Fibroblast of upper back skin (primary cell): ENCODE data around the gene IFT80.
"Not testable (repeated sequence)": the region's sequence is repeated elsewhere in the genome, so short reads cannot be mapped to it uniquely, and the experiment has no call there.

ENCODE experiments used
- DNase-seq: peaks from one replicate; pipeline ENCODE4 v3.0.0-alpha.2; 2013

The IFT80 gene

GRCh38 chr3:160257606-160258005 lies 141.4 kb downstream of the IFT80 start:
- DNase-seq: no peak

GRCh38 chr3:160253298-160253697 lies 145.7 kb downstream of the IFT80 start:
- DNase-seq: no peak

DNA sequence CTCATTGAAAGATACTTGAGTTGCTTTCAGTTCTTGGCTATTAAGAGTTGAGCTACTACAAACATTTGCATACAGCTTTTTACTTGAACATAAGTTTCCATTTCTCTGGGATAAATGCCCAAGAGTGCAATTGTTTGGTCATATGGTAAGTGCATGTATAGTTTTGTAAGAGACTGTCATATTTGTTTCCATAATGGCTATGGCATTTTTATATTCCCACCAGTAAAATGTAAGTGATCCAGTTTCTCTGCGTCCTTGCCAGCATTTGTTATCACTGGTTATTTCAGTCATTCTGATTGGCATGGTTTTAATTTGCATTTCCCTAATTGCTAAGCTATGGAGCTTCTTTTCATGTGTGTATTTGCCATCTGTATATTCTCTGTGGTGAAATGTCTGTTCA lies 151.3 kb downstream of the IFT80 start:
- DNase-seq: no peak

GRCh38 chr3:160245261-160245800 lies 153.7 kb downstream of the IFT80 start:
- peak; percentile 28 for DNase-seq

GRCh38 chr3:160240719-160241118 lies 158.3 kb downstream of the IFT80 start:
- not testable (repeated sequence) for DNase-seq

DNA sequence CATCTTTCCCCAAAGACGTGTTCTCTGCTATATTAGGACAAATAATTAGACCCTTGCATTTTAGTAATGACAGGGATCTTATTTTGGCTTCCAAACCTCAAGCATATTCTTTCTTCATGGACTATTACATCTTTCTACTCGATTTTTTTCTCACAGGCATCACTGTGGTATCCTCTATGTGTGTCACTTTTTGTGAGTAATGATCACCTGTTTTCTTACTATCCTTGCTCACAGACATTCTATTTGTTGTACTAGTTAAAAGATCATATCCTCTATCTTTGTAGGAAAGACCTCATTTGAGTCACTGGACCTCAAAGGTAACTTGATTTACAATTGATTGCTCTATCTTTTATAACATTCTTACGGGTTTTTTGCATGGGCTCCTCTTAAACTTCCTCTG lies 167.0 kb downstream of the IFT80 start:
- no peak for DNase-seq

GRCh38 chr3:160227419-160227818 lies 171.6 kb downstream of the IFT80 start:
- DNase-seq: no peak

DNA sequence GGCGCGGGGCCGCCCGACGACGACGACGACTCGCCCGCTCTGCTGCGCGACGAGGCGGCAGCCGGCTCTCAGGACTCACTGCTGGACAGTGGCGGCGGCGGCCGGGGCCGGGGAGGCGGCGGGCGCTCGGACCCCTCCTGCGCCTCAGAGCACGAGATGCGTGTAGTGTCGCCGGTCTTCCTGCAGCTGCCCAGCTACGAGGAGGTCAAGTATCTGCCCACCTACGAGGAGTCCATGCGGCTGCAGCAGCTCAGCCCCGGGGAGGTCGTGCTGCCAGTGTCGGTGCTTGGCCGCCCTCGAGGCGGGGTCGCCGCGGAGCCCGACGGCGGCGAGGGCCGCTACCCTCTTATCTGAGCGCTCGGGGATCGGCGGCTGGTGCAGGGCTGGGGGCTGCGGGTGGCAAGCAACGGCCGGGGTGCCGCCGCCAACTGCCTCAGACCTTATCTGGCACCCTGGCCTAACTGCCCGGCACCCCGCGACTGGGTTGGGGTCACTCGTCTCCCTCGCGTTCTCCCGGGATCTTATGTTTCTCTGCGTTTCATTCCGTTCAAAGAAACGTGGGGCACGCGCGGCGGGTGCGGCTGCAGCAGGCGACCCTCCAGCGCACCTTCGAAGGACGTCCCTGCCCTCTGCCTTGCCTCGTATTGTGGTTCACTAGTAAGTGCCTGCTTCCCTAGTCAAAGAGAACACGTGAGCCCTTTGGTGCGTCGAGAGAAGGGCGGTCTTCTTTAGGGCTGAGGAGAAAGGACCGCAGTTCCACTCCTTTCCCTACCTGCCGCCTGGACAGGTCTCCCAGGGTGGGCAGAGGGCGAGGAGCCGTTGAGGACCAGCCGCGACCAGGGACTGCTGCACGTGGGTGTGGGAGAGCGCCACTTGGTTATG lies 172.8 kb downstream of the IFT80 start:
- no peak for DNase-seq

- peak; percentile 31 for DNase-seq
Observed at GRCh38 chr3:160225176-160226025, 173.6 kb downstream of the IFT80 start, which contains the start of gene C3orf80. Gene C3orf80 (plus strand): TSS chr3:160225422. CDS start chr3:160225636, 214 bp downstream.

DNA sequence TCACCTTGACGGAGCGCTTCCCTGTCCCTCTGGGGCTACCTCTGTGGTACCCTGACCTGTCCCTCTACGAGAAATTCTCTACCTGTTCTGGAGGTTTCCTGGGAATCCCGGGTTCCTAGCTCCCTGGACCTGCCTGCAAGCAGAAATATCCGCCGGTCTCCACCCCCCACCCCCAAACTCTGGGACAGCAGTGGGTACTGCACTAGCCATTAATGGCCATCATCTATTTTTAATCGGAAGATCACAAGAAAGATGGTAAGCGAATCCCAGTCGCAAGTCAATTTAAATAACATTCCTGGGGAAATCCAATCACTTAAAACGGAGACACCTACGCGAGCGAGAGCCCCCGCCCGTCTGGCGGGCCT lies 174.2 kb downstream of the IFT80 start:
- DNase-seq: no peak

GRCh38 chr3:160224256-160224655 lies 174.8 kb downstream of the IFT80 start:
- DNase-seq: no peak

GRCh38 chr3:160221019-160221418 lies 178.0 kb downstream of the IFT80 start:
- DNase-seq: no peak

DNA sequence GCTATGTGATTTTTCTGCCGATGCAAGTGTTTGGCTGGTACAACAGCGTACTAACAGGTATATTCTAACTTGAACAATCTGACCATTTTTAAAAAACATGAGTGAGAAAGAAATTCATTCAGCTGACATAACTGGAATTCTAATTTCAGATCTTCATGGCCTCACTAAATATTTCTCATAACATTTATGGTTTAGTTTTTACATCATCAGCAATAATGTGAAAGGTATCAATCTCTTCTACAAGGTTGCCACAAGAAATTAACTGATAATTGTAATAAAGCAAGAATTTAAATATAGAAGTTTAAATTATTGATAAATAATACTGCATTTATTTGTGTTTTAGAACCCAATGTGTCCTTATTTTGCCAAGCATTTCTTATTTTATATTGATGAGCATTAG lies 179.0 kb downstream of the IFT80 start:
- DNase-seq: no peak

DNA sequence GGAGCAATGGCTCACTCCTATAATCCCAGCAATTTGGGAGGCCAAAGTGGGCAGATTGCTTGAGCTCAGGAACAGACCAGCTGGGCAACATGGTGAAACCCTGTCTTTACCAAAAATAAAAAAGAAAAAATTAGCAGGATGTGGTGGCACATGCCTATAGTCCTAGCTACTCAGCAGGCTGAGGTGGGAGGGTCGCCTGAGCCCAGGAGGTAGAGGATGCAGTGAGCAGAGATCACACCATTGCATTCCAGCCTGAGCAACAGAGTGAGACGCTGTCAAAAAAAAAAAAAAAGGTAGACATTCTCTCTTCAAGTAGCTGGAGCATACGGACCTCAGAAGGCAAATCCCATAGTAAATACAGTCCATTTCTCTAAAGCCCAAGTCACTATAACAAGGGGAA lies 180.9 kb downstream of the IFT80 start:
- no peak for DNase-seq

DNA sequence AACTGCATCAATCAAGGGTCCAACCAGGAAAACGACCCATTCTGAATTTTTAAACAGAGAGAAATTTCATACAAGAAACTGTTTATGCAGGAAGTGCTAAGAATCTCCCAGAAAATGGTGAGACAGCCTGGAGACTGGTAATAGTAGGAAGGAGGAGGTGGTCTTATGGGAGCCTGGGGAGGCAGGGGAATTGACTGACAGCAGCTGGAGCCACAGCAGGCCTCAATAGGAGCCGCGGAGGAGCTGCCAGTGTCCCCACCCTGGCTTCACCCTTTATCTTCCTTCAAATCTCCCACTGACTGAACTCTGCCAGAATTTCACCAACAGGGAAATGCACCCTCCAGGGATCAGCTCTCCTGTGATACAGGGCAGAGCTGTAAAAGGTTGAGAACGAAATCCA lies 181.3 kb downstream of the IFT80 start:
- DNase-seq: no peak

GRCh38 chr3:160213191-160213590 lies 185.8 kb downstream of the IFT80 start:
- no peak for DNase-seq

- DNase-seq: peak; percentile 71
Observed at GRCh38 chr3:160210799-160211221, 188.2 kb downstream of the IFT80 start.

GRCh38 chr3:160210341-160210740 lies 188.7 kb downstream of the IFT80 start:
- DNase-seq: no peak
